ENCODE data around the gene SPAG17. TPM values are rescaled to one million over a fixed set of nuclear protein-coding genes. Genes with fewer than 3 reads are reported as not detected.

The SPAG17 gene
- total and polyA plus RNA-seq, 2 experiments from 2014 or later, result 1.0 to 1.1 TPM

DNA sequence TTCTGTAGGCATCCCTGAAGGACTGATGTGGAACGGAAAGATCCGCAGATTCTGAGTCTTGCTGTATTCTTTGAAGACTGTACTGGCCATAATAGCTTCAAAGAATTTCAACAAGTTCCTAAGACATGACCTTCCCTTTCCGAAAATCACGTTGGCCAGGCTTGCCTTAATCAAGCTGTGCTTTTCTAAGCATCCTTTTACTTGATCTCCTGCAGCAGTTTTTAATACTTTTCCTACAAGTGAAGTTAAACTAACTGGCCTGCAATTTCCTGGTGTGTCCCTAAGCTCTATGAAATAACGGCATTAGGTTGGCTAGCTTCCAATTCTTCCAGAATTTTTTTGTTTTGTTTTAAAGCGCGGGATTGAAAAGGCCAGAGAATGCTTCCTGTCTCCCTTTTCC lies 40.3 kb downstream of the SPAG17 start (continued):
- TF ChIP-seq, protein P1, sequence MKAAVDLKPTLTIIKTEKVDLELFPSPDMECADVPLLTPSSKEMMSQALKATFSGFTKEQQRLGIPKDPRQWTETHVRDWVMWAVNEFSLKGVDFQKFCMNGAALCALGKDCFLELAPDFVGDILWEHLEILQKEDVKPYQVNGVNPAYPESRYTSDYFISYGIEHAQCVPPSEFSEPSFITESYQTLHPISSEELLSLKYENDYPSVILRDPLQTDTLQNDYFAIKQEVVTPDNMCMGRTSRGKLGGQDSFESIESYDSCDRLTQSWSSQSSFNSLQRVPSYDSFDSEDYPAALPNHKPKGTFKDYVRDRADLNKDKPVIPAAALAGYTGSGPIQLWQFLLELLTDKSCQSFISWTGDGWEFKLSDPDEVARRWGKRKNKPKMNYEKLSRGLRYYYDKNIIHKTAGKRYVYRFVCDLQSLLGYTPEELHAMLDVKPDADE (IDR thresholded peaks at IDR 0.05), result no peak
- TF ChIP-seq ZNF331 (CRISPR knock-in tag; IDR thresholded peaks at IDR 0.05; ENCODE audit: low read depth), result no peak
- no peak for TF ChIP-seq NANOG (IDR thresholded peaks at IDR 0.05; ENCODE audit: borderline replicate concordance)
- no peak for TF ChIP-seq EZH2 (IDR thresholded peaks at IDR 0.05; ENCODE audit: low read depth, unreplicated experiment)
- TF ChIP-seq, protein P2, sequence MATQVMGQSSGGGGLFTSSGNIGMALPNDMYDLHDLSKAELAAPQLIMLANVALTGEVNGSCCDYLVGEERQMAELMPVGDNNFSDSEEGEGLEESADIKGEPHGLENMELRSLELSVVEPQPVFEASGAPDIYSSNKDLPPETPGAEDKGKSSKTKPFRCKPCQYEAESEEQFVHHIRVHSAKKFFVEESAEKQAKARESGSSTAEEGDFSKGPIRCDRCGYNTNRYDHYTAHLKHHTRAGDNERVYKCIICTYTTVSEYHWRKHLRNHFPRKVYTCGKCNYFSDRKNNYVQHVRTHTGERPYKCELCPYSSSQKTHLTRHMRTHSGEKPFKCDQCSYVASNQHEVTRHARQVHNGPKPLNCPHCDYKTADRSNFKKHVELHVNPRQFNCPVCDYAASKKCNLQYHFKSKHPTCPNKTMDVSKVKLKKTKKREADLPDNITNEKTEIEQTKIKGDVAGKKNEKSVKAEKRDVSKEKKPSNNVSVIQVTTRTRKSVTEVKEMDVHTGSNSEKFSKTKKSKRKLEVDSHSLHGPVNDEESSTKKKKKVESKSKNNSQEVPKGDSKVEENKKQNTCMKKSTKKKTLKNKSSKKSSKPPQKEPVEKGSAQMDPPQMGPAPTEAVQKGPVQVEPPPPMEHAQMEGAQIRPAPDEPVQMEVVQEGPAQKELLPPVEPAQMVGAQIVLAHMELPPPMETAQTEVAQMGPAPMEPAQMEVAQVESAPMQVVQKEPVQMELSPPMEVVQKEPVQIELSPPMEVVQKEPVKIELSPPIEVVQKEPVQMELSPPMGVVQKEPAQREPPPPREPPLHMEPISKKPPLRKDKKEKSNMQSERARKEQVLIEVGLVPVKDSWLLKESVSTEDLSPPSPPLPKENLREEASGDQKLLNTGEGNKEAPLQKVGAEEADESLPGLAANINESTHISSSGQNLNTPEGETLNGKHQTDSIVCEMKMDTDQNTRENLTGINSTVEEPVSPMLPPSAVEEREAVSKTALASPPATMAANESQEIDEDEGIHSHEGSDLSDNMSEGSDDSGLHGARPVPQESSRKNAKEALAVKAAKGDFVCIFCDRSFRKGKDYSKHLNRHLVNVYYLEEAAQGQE (IDR thresholded peaks at IDR 0.05; ENCODE audit: unreplicated experiment), result no peak

DNA sequence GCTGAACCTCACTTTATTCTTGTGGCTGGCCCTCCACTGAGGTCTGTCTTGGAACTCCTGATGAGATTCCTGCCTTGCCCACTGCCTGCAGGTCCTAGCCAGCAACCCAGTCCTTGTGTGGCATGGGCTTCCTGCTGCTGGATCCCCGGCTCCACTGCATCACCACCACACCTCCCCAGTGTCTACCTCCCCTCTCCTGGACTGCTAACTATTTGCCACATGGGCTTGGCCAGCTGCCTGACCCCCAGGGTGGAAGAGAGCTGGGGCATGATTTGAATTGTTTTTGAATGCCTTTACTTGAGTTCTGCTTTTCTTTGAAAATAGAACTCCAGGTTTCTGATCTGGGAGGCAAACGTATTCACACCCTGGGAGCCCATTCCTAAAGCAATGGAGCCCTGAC lies 41.2 kb downstream of the SPAG17 start:
- peak overlapping the region; percentile 69 for H2AFZ ChIP-seq
- H3K27ac ChIP-seq (ENCODE audit: low read depth), result no peak overlapping the region
- no peaks in the 10 kb centered on the region for H3F3A ChIP-seq (replicated peaks; ENCODE audit: low read depth)
- Mint-ChIP-seq H3K4me3 (no peak overlapping the region), H3K36me3 (ENCODE audit: low read depth) (no peaks in the 10 kb centered on the region), H3K9me3 (no peaks in the 10 kb centered on the region), H3K27me3 (ENCODE audit: insufficient read depth, low read depth, poor library complexity) (peaks cover 1% of the 10 kb centered on the region), H3K4me1 (peaks cover 16% of the 10 kb centered on the region), H3K27ac (no peak overlapping the region)
- H4K20me1 ChIP-seq (replicated peaks; ENCODE audit: insufficient read depth), result no peaks in the 10 kb centered on the region
- H3K4me1 ChIP-seq (ENCODE audit: insufficient read depth), result peaks cover 8% of the 10 kb centered on the region
- no peaks in the 10 kb centered on the region for H3K27me3 ChIP-seq (ENCODE audit: insufficient read depth)
- no peaks in the 10 kb centered on the region for H3K79me2 ChIP-seq (replicated peaks; ENCODE audit: insufficient read depth)
- no peak for ATAC-seq
- no peaks in the 10 kb centered on the region for H3K36me3 ChIP-seq (ENCODE audit: insufficient read depth)
- H3K4me3 ChIP-seq, result no peak overlapping the region
- peaks cover 7% of the 10 kb centered on the region; the same call in 1 of the 2 replicates for H3K9me2 ChIP-seq (ENCODE audit: insufficient read depth)
- H3K4me2 ChIP-seq, result no peak overlapping the region
- DNase-seq (ENCODE audit: low spot score), result no peak
- TF ChIP-seq ZNF114 (CRISPR knock-in tag; IDR thresholded peaks at IDR 0.05) (no peak), POLR2AphosphoS5 (IDR thresholded peaks at IDR 0.05; ENCODE audit: low read depth) (no peak), CREB1 (CRISPR knock-in tag; IDR thresholded peaks at IDR 0.05; ENCODE audit: low read depth) (no peak), ZNF331 (CRISPR knock-in tag; IDR thresholded peaks at IDR 0.05; ENCODE audit: low read depth) (no peak)
- TF ChIP-seq, protein P3, sequence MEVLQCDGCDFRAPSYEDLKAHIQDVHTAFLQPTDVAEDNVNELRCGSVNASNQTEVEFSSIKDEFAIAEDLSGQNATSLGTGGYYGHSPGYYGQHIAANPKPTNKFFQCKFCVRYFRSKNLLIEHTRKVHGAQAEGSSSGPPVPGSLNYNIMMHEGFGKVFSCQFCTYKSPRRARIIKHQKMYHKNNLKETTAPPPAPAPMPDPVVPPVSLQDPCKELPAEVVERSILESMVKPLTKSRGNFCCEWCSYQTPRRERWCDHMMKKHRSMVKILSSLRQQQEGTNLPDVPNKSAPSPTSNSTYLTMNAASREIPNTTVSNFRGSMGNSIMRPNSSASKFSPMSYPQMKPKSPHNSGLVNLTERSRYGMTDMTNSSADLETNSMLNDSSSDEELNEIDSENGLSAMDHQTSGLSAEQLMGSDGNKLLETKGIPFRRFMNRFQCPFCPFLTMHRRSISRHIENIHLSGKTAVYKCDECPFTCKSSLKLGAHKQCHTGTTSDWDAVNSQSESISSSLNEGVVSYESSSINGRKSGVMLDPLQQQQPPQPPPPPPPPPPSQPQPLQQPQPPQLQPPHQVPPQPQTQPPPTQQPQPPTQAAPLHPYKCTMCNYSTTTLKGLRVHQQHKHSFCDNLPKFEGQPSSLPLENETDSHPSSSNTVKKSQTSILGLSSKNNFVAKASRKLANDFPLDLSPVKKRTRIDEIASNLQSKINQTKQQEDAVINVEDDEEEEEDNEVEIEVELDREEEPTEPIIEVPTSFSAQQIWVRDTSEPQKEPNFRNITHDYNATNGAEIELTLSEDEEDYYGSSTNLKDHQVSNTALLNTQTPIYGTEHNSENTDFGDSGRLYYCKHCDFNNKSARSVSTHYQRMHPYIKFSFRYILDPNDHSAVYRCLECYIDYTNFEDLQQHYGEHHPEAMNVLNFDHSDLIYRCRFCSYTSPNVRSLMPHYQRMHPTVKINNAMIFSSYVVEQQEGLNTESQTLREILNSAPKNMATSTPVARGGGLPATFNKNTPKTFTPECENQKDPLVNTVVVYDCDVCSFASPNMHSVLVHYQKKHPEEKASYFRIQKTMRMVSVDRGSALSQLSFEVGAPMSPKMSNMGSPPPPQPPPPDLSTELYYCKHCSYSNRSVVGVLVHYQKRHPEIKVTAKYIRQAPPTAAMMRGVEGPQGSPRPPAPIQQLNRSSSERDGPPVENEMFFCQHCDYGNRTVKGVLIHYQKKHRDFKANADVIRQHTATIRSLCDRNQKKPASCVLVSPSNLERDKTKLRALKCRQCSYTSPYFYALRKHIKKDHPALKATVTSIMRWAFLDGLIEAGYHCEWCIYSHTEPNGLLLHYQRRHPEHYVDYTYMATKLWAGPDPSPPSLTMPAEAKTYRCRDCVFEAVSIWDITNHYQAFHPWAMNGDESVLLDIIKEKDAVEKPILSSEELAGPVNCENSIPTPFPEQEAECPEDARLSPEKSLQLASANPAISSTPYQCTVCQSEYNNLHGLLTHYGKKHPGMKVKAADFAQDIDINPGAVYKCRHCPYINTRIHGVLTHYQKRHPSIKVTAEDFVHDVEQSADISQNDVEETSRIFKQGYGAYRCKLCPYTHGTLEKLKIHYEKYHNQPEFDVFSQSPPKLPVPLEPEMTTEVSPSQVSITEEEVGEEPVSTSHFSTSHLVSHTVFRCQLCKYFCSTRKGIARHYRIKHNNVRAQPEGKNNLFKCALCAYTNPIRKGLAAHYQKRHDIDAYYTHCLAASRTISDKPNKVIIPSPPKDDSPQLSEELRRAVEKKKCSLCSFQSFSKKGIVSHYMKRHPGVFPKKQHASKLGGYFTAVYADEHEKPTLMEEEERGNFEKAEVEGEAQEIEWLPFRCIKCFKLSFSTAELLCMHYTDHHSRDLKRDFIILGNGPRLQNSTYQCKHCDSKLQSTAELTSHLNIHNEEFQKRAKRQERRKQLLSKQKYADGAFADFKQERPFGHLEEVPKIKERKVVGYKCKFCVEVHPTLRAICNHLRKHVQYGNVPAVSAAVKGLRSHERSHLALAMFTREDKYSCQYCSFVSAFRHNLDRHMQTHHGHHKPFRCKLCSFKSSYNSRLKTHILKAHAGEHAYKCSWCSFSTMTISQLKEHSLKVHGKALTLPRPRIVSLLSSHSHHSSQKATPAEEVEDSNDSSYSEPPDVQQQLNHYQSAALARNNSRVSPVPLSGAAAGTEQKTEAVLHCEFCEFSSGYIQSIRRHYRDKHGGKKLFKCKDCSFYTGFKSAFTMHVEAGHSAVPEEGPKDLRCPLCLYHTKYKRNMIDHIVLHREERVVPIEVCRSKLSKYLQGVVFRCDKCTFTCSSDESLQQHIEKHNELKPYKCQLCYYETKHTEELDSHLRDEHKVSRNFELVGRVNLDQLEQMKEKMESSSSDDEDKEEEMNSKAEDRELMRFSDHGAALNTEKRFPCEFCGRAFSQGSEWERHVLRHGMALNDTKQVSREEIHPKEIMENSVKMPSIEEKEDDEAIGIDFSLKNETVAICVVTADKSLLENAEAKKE (CRISPR knock-in tag; IDR thresholded peaks at IDR 0.05), result no peak
- TF ChIP-seq, protein P1 (IDR thresholded peaks at IDR 0.05), result no peak
- TF ChIP-seq, protein P2 (IDR thresholded peaks at IDR 0.05; ENCODE audit: unreplicated experiment), result no peak
